GM23338 (cell line): ENCODE results near the gene PNN.

ENCODE experiments used
- CREB1 ChIP-seq: fragments of 250-450 bp; sonication (Bioruptor Pico); IDR thresholded peaks from 2 replicates; pipeline ENCODE4 v1.5.0; 2020; ENCODE audit warnings: low read depth, mild to moderate bottlenecking, moderate library complexity
- CTCF ChIP-seq, 2 experiments: fragments of 200-600 bp in 1 of 2; sonication (generic) in 1 of 2; conservative IDR thresholded peaks; 2 replicates each; pipeline versions ENCODE4 v1.5.1 to v1.6.1; 2016 to 2017; ENCODE audit warnings: antibody characterized with exemption in 2 of 2, low read depth in 2 of 2, mild to moderate bottlenecking in 2 of 2, moderate library complexity in 1 of 2
- ETS1 ChIP-seq: IDR thresholded peaks from 2 replicates; pipeline ENCODE4 v1.6.1; 2016; ENCODE audit warnings: antibody characterized with exemption
- EZH2 ChIP-seq: fragments of 200-600 bp; sonication (generic); IDR thresholded peaks from one replicate; pipeline ENCODE4 v1.8.0; 2017; ENCODE audit warnings: antibody characterized with exemption, mild to moderate bottlenecking, low read depth; ENCODE audit not compliant: unreplicated experiment
- EZH2phosphoT487 ChIP-seq: fragments of 200-600 bp; sonication (generic); IDR thresholded peaks from one replicate; pipeline ENCODE4 v1.8.1; 2018; ENCODE audit warnings: antibody characterized with exemption; ENCODE audit not compliant: unreplicated experiment
- JUNB ChIP-seq: IDR thresholded peaks from one replicate; pipeline ENCODE4 v1.6.1; 2016; ENCODE audit warnings: antibody characterized with exemption; ENCODE audit not compliant: unreplicated experiment
- NANOG ChIP-seq: IDR thresholded peaks from 2 replicates; pipeline ENCODE4 v1.6.1; 2016; ENCODE audit warnings: antibody characterized with exemption, borderline replicate concordance
- POLR2AphosphoS5 ChIP-seq: IDR thresholded peaks from 2 replicates; pipeline ENCODE4 v1.6.1; 2016; ENCODE audit warnings: antibody characterized with exemption, low read depth
- REST ChIP-seq: IDR thresholded peaks from one replicate; pipeline ENCODE4 v1.6.1; 2018; ENCODE audit warnings: antibody characterized with exemption; ENCODE audit not compliant: unreplicated experiment
- STAT1 ChIP-seq: IDR thresholded peaks from one replicate; pipeline ENCODE4 v1.6.1; 2016; ENCODE audit warnings: antibody characterized with exemption; ENCODE audit not compliant: unreplicated experiment
- ZNF114 ChIP-seq: fragments of 250-450 bp; sonication (Bioruptor Pico); IDR thresholded peaks from 2 replicates; pipeline ENCODE4 v1.5.0; 2020; ENCODE audit warnings: mild to moderate bottlenecking, moderate library complexity

- TF ChIP-seq ZNF114 (no peak), CTCF (conservative IDR thresholded peaks at IDR 0.05; ENCODE audit: low read depth in 2 of 2) (no peak), POLR2AphosphoS5 (no peak), EZH2phosphoT487 (no peak), ETS1 (no peak), STAT1 (no peak), CREB1 (CRISPR knock-in tag) (no peak), EZH2 (no peak), JUNB (no peak), REST (no peak), NANOG (no peak)
These were observed 1.5 kb downstream of the PNN start for GRCh38 chr14:39176263-39177167.
